ENCODE results near the gene TRAPPC3.

The TRAPPC3 gene

GRCh38 chr1:36093929-36094328 is 55.4 kb downstream of the TRAPPC3 start:
- Histone ChIP-seq H3K4me2 (ENCODE audit: low read length) (no peak overlapping the region), H3K9me3 (ENCODE audit: control insufficient read depth, insufficient read depth, low read length) (no peaks in the 10 kb centered on the region), H3K79me2 (ENCODE audit: control insufficient read depth, low read length) (peaks cover 24% of the 10 kb centered on the region), H4K20me1 (ENCODE audit: control insufficient read depth, insufficient read depth, low read depth, low read length) (no peaks in the 10 kb centered on the region), H3K27me3 (ENCODE audit: control insufficient read depth, low read length) (no peaks in the 10 kb centered on the region), H3K4me1 (ENCODE audit: control insufficient read depth, low read length) (peaks cover 9% of the 10 kb centered on the region), H3K4me3 (ENCODE audit: low read length) (no peak overlapping the region), H3K9me2 (replicated peaks; ENCODE audit: control insufficient read depth, low read length) (no peaks in the 10 kb centered on the region), H3K27ac (ENCODE audit: low read depth, low read length) (no peak overlapping the region), H3K36me3 (ENCODE audit: control insufficient read depth, low read length) (peaks cover 61% of the 10 kb centered on the region), H3F3A (ENCODE audit: control insufficient read depth, insufficient read depth) (peaks cover 11% of the 10 kb centered on the region)
- TF ChIP-seq CTCF (IDR thresholded peaks at IDR 0.05; ENCODE audit: low read depth, low read length, poor library complexity, severe bottlenecking) (no peak), EZH2phosphoT487 (IDR thresholded peaks at IDR 0.05; ENCODE audit: borderline replicate concordance, low read length) (no peak)

DNA sequence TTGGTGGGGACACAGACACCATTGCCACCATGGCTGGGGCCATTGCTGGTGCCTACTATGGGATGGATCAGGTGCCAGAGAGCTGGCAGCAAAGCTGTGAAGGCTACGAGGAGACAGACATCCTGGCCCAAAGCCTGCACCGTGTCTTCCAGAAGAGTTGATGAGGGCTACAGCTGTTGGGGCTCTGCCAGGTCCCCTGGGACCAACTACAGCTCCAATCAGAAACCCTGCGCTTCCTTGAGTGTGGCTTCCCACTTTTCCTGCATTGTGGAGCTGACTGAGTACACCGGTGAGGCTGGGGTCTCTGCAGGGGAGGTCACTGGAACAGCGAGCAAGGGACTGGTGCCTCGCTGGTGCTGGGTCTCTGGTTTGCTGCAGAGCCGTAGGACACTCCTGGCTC is 56.1 kb downstream of the TRAPPC3 start:
- Histone ChIP-seq H3F3A (ENCODE audit: control insufficient read depth, insufficient read depth) (peaks cover 11% of the 10 kb centered on the region), H3K4me2 (ENCODE audit: low read length) (no peak overlapping the region), H3K36me3 (ENCODE audit: control insufficient read depth, low read length) (peaks cover 63% of the 10 kb centered on the region), H3K4me1 (ENCODE audit: control insufficient read depth, low read length) (peaks cover 12% of the 10 kb centered on the region), H3K9me3 (ENCODE audit: control insufficient read depth, insufficient read depth, low read length) (no peaks in the 10 kb centered on the region), H4K20me1 (ENCODE audit: control insufficient read depth, insufficient read depth, low read depth, low read length) (no peaks in the 10 kb centered on the region), H3K4me3 (ENCODE audit: low read length) (no peak overlapping the region), H3K27ac (ENCODE audit: low read depth, low read length) (no peak overlapping the region), H3K9me2 (replicated peaks; ENCODE audit: control insufficient read depth, low read length) (no peaks in the 10 kb centered on the region), H3K27me3 (ENCODE audit: control insufficient read depth, low read length) (no peaks in the 10 kb centered on the region), H3K79me2 (ENCODE audit: control insufficient read depth, low read length) (peaks cover 26% of the 10 kb centered on the region)
- TF ChIP-seq CTCF (IDR thresholded peaks at IDR 0.05; ENCODE audit: low read depth, low read length, poor library complexity, severe bottlenecking), result no peak
- no peak for TF ChIP-seq EZH2phosphoT487 (IDR thresholded peaks at IDR 0.05; ENCODE audit: borderline replicate concordance, low read length)

DNA sequence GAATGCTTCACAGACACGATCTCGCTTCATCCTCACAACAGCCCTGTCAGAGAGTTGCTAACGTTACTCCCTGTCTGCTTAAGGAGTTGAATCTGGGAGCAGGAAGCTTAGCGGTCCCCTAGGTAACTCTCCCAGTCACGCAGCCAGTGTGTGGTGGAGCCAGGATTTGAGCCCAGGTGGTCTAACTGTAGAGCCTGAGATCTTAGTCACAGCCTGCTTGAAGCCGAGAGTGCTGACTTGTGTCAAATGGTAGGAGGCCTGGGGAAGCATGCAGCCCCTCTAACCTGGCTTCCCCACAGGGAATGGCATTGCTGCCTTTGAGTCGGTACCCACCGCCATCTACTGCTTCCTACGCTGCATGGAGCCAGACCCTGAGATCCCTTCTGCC is 56.5 kb downstream of the TRAPPC3 start:
- Histone ChIP-seq H3K9me3 (ENCODE audit: control insufficient read depth, insufficient read depth, low read length) (no peaks in the 10 kb centered on the region), H4K20me1 (ENCODE audit: control insufficient read depth, insufficient read depth, low read depth, low read length) (no peaks in the 10 kb centered on the region), H3K36me3 (ENCODE audit: control insufficient read depth, low read length) (peaks cover 63% of the 10 kb centered on the region), H3K4me2 (ENCODE audit: low read length) (no peak overlapping the region), H3K79me2 (ENCODE audit: control insufficient read depth, low read length) (peaks cover 26% of the 10 kb centered on the region), H3K27me3 (ENCODE audit: control insufficient read depth, low read length) (no peaks in the 10 kb centered on the region), H3K4me3 (ENCODE audit: low read length) (no peak overlapping the region), H3K27ac (ENCODE audit: low read depth, low read length) (no peak overlapping the region), H3K9me2 (replicated peaks; ENCODE audit: control insufficient read depth, low read length) (no peaks in the 10 kb centered on the region), H3F3A (ENCODE audit: control insufficient read depth, insufficient read depth) (peaks cover 11% of the 10 kb centered on the region), H3K4me1 (ENCODE audit: control insufficient read depth, low read length) (peaks cover 14% of the 10 kb centered on the region)
- TF ChIP-seq EZH2phosphoT487 (IDR thresholded peaks at IDR 0.05; ENCODE audit: borderline replicate concordance, low read length) (no peak), CTCF (IDR thresholded peaks at IDR 0.05; ENCODE audit: low read depth, low read length, poor library complexity, severe bottlenecking) (no peak)
